HG03280 (cell line): Measurements from ENCODE around the gene PKP3.
"Not testable (repeated sequence)": the region's sequence is repeated elsewhere in the genome, so short reads cannot be mapped to it uniquely, and the experiment has no call there.

Source experiments
- ATAC-seq: cut with Tn5 transposase; IDR thresholded peaks from one replicate; pipeline ENCODE4 v1.9.1; 2021; ENCODE audit warnings: mild to moderate bottlenecking, moderate library complexity; ENCODE audit not compliant: unreplicated experiment

PKP3 gene

DNA sequence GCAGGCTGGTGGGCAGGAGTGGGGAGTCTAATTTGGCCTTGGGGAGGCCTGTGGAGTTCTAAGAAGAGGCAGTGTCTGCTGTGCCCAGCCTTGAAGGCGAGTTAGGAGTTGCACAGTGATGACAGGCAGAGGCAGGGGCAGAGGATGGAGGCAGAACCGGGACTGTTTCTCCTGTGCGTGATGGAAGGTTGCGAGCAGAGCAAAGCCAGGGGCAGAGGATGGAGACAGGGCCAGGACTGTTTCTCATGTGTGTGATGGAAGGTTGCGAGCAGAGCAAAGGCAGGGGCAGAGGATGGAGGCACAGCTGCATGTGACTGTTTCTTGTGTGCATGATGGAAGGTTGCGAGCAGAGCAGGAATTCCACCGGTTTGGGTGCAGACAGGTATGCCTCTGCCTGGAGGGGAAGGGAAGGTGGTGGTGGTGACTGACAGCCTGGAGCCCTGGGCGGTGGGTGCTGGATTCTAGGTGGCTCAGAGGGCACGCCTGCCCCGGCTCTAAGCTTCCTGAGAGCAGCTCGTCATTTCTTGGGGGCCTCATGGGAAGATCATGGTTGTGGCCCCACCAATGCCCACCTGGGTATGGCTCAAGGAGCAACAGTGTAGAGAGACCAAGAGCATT, 16.0 kb upstream of the PKP3 start:
- no peak for ATAC-seq

DNA sequence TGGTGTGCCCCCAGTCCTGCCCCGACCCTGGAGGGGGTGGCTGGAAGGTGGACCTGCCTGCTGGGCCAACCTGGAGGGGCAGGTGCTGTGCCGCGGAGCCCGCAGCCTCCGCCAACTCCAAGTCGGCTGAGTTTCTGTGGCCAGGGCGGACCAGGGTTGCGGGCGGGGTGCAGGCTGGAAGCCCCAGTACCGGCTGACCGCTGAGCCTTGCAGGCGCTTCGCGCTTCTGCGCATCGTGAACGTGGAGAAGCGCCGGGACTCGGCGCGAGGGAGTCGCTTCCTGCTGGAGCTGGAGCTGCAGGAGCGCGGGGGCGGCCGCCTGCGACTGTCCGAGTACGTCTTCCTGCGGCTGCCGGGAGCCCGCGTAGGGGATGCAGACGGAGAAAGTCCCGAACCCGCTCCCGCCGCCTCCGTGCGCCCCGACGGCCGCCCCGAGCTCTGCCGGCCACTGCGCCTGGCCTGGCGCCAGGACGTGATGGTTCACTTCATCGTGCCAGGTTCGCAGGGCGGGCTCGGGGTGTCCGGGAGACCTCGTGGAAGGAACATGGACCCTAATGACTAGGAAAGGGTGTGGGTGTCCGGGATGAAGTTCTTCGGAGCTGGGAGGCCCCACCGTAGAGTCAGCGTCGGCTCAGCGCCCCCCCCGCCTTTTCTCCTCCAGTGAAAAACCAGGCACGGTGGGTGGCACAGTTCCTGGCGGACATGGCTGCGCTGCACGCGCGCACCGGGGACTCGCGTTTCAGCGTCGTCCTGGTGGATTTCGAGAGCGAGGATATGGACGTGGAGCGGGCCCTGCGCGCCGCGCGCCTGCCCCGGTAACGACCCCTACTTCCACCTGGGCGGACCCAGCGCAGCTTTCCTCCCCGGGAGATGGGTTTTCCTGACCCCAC, 14.6 kb upstream of the PKP3 start:
- ATAC-seq, result no peak

DNA sequence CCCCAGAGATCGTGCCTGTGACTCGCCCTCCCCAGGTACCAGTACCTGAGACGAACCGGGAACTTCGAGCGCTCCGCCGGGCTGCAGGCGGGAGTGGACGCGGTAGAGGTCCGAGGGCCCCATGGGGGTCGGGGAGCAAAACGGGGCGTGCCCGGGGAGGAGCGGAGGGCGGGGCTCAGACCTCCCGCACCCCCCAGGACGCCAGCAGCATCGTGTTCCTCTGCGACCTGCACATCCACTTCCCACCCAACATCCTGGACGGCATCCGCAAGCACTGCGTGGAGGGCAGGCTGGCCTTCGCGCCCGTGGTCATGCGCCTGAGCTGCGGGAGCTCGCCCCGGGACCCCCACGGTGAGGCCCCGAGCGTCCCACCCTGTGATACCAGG, 13.9 kb upstream of the PKP3 start:
- no peak for ATAC-seq

DNA sequence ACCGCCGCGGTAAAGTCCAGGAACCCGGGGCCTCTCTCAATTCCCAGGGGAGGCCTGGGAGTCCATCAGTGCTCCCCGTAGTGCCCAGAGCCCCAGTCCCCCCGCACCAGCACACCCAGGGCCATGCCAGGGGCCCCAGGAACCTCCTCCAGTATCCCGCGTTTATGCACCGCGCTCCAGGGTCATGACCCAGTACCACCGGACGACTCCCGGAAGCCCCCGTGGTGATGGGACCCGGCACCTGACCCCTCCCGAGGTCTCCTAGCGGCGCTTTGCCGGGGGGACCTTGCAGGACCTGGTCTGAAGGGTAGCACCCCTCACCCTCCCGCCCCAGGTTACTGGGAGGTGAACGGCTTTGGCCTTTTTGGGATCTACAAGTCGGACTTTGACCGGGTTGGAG, 13.5 kb upstream of the PKP3 start:
- no peak for ATAC-seq

DNA sequence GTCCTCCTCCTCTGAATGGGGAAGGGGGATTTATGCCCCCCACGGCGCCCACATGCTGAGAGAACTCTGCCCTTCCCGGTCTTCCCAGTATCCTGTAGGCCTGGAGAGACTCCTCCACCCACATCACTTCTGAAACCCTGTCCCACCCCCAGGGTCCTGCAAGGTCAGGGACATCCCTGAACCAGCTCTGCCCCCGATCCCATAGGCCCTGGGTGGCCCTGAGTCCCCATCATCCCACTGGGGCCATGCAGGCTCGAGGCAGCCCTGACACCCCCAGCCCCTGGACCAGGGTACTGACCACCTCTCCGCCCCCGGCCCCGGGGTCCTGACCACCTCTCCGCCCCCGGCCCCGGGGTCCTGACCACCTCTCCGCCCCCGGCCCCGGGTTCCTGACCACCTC, 13.0 kb upstream of the PKP3 start:
- ATAC-seq, result no peak

DNA sequence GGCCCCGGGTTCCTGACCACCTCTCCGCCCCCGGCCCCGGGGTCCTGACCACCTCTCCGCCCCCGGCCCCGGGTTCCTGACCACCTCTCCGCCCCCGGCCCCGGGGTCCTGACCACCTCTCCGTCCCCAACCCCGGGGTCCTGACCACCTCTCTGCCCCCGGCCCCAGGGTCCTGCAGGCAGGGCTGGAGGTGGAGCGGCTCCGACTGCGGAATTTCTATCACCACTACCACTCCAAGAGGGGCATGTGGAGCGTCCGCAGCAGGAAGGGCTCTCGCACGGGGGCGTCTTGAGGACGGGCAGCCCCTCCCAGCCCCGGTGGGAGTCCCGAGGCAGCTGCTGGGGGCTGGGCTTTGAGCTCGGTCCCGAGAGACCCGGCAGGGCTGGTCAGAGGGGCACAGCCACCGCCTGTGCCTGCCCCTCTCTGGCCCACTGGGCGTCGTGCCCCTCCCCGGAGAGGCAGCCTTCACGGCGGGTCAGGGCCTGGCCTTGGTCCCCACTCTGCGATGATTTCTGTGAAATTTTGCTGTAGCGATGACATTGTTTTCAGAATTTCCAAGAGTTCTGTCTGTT, 12.4 kb upstream of the PKP3 start:
- no peak for ATAC-seq

DNA sequence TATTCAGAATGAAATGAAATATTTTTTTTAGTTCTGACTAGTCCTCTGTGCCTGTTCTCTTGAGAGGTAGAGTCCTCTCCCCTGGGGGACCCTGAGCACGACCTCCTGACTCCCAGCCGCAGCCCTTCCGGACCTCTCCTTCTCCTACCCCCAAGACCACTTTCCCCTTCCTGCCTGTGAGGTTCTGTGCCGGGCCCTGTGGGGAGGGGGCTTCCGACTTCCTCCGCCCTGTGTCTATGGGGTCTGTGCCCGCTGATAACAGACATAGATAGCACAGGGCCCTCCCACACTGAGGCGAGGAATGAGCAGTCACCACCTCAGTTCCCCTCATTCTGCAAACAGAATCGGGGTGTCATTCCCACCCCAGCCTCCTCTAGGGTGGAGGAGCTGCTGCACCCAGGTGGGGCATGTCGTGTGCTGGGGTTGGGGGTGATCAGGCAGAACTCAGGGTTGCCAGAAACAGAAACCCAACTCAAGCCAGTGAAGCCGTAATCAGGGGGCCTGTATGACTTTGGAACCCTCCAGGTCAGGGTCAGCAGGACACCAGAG, 11.9 kb upstream of the PKP3 start:
- ATAC-seq, result no peak

DNA sequence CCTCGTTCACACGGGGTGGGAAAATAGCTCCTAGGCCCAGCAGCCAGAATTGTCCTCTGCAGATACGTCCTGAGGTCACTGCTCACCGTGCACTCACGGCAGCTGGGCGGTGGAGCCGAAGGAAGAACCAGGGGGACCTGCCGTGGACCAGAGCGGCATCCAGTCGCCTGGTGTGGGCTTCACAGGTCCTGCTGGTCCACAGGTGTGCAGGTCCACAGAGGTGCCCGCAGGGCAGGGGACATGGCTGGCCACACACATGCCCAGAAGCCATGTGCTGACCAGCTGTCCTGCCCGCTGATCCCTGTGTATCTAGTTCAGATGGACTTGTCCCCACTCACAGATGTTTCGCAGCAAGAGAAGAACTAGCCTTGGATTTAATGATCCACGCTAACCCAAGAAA, 10.6 kb upstream of the PKP3 start:
- no peak for ATAC-seq

DNA sequence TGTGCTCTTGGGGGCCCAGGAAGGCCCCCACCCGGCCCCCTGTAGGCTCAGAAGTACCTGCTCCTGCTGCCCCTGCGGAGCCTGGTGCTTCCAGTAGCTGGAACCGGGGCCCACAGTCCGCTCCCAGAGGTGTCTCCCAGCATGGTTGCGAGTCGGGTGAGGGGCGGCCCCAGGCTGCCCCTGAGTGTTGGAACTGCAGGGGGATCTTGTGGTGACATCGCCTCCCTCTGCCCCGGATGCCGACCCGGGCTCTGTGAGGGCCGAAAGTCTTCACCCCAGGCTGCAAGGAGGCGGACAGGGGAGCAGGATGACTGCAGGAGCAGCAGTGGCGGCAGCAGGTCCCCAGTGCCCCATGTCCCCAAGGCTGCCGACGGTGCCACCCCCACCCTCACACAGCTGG, 9.5 kb upstream of the PKP3 start:
- ATAC-seq, result no peak

DNA sequence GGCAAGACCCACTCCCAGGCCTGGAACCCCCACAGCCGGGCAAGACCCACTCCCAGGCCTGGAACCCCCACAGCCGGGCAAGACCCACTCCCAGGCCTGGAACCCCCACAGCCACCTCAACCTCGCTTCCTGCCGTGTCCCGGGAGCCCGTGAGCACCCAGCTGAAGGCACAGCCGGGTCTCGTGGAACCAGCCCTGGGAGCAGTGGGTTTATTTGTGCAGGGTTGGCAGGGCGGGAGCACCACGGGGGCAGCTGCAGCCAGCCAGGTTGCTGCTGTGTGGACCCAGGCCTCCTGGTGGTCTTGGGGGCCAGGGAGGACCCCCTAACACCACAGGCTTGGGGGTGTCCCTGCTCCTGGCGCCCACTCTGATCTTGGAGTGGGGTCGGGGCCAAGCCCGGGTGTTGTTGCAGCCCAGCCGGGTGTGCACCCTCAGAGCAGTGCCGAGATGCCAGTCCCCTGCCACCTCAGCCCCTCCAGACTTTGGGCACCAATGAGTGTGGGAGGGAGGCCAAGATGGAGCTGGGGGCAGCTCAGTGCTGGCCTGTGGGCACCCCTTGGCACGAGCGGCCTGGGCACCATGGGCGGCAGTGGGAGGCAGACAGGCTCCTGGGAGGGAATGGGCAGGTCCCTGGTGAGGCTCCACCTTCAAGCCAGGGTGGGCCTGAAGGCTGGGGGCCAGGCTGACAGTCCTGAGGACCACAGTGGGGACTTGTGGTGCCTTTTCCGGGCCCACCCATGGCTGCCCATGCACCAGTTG, 8.2 kb upstream of the PKP3 start:
- ATAC-seq, result no peak

DNA sequence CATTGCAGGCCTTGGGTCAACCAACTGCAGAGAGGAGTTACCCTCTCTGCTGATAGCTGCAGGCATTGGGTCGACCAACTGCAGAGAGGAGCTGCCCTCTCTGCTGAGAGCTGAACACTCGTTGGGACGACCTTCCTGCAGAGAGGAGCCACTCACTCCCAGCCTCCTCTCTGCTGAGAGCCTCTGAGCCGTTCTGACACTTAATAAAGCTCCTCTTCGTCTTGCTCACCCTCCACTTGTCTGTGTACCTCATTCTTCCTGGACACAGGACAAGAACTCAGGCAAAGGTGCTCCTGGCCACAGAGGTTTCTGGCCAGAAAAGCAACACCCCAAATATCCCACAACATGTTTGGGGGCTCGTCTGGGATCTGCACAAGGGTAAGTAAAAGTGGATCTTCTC, 7.5 kb upstream of the PKP3 start:
- no peak for ATAC-seq

DNA sequence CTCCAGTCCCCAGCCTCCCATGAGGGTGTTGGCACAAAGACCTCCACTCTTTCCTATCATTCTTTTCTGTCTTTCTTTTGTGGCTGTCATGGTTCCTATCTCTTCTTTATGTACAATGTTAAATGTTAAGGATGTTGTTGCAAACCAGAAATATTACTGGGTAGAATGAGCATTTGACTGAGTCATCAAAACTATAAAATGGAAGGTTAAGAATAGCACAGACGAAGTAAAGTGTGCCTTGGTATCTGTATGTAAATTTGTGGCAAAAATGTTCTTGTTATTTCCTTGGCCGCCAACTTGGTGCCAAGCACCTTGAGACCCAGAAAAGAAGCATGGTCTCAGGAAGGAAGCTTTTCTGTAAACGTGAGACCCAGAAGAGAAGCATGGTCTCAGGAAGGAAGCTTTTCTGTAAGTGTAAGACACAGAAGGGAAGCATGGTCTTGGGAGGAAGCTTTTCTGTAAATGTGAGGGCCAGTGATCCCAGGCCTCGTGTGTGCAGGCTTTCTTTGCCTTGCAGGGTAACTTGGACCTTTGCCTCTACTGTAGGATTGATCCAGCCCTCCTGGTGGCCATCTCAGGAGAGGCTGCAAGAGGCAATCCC, 6.7 kb upstream of the PKP3 start:
- ATAC-seq, result no peak

DNA sequence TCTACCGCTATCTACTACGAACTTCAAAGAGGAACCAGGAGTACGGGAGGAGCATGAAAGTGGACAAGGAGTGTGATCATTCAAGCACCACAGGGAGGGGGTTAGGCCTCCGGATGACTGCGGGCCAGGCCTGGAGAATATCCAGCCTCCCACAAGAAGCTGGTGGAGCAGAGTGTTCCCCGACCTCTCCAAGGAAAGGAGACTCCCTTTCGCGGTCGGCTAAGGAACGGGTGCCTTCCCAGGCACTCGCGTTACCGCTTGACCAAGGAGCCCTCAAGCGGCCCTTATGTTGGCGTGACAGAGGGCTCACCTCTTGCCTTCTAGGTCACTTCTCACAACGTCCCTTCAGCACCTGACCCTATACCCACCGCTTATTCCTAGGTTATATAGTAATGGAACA, 4.6 kb upstream of the PKP3 start:
- ATAC-seq, result not testable (repeated sequence)

DNA sequence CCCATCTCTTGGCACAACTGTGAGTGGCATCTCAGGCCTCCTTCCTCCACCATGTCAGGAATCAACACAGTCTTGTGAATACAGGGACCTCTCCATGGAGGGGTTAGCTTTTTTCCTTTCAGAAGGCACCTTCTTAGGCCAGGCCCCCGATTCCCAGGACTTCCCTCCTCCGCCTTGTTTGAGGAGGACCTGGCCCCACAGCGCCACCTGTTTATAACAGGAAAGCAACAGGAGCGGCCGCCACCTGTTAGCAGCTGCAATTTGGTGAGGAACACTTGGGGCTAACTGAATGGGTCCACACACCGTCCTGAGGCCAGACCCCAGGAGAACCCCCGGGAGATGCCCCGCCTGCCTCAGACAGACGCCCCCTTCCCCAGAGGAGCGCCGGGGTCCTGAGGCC, 3.8 kb upstream of the PKP3 start:
- ATAC-seq, result no peak

DNA sequence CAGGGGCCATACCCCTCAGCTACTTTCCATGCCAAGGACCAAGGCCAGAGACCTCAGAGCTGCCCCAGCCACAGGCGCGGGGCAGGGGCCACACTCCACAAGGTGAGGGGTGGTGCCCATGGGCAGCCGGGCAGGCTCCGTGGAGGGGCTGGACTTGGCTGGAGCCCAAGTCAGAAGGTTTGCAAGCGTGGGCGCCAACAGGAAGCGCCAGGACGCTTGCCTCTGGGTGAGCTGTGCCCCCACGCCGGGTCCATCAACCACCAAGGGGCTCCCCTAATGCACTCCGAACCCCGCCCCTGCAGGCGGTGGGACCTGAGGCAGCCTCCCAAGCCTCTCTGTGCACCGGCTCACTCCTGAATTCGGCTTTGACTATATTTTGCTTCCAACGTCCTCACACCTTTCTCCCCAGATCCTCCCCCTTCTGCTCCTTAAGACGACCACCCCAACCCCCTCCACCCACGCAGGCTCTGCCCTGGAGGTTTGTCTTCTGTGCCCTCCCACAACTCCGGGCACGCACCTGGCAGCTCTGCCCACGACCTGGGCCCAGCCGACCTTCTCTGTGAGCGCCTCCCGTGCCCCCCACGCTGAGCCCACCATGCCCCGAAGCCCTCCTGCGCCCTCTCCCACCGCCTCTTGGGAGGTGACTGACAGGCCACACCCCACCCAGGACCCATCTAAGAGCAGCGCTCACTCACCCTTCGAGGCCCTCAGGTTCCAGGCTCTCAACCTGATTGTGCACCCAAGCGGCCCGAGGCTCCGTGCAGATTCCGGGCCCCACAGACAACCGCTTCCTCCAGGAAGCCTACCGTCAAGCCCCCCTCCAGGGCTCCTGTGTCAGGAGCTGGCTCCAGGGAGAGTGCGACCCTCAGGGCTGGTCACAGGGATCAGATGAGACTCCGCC, 2.6 kb upstream of the PKP3 start:
- no peak for ATAC-seq

DNA sequence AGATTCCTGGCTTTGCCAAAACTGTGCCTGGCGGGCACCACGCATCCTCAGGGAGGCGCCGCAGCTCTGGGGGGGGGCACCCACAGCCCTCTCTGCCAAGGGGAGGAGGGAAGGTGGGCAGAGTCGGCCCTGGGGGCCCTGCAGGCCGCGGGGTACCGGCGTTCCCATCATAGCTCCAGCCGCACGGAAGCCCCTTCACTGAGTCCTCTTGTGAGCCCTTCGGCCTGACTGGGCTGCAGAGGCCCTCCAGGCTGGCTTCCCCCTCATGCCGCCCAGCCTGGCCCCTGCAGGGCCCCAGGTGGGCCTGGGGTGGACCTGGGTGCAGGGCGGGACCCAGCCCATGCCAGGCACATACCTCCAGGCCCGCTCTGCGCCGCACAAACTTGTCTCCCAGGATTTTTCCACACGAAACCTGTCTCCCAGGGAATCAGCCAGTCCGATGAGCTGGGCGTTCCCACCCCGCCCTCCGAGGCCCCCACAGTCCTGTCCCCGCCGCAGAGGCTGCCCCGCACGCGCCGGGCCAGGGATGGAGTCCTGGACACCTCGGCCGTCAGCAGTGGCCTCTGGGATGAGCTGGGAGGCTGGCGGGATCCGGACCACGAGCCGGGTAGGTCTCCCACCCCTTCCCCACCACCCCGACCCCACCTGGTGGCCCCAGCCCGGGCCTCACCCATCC, 1.8 kb upstream of the PKP3 start:
- no peak for ATAC-seq

DNA sequence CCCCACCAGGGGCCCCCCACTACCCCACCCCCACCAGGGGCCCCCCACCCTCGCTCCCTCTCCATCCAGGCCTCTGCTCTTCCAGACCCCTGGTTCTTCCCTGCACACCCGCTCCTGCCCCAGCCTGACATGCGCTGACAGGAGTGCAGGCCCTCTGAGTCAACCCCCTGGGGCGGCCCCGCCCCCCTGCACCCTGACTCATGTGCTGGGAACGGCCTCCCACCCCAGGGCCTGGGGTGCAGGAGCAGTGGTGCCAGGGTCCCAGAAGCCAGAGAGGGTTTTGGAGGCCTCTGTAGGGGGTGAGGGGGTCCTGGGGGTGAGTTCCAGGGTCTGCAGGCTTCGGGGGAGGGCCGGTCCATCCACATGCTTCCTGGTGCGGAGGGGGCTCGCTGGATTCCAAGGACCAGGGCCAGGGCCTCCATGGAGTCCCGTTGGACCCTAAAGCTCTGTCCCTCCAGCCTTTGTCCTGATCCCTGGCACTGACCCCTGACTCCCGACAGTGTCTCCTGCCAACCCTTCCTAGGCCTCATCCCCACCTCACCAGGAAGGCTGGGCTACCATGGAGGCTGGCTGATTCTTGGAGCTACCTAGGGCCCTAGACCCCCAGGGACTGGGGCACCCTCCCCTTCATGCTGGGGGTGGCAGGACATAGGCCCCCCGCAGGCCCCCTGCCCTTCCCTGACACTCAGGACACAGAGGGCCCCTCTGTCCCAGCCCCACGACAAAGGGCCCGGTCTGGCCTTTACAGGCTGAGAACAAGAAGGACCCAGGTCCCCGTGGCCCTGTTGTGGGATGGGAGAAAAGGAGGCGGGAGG, 583 bp upstream of the PKP3 start:
- ATAC-seq, result no peak

DNA sequence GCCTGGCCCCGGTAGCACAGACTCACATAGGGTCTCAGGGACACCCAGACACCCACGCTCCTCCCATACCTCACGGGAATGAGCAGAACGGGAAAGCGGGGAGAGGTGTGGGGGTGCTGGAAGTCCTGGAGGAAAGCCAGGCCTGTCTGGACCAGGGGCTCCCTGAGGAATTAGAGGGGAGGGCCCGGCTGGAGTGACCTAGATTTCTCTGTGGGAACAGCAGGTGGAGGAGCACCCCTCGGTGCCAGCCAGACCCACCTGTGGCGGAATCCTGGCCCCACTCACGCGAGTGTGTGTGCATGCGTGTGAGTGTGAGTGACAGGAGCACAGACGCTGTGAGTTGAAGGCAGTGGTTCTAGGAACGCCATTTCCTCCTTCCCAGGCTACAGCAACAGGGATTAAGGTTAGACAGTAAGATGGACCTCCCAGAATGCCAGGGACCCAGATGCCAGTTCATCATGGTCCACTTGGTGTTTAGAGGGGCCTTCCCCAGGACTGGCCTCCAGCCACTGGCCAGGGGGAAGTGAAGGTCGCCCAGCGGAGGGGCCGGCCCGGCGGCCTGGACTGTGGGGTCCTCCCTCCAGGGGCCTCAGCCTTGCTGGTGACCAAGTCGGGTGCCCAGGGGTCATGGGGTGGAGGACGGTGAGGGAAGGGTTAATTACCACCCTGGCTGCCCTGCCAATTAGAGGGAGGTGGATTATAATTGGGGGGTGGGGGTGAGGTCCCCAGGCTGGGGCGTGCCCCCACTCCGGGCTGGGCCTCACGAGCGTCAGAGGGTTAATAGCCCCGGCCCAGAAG, 1.0 kb downstream of the PKP3 start:
- ATAC-seq, result no peak
